Measurements from ENCODE around the gene KCNK5.

KCNK5 gene

GRCh38 chr6:39214846-39215639, 14.2 kb downstream of the KCNK5 start:
- DNase-seq: no peak

GRCh38 chr6:39214120-39214813, 15.0 kb downstream of the KCNK5 start:
- no peak for DNase-seq

GRCh38 chr6:39213195-39213920, 15.9 kb downstream of the KCNK5 start:
- no peak for DNase-seq

- DNase-seq: no peak
Measured at GRCh38 chr6:39211183-39211582, 18.1 kb downstream of the KCNK5 start.

- no peak for DNase-seq
Measured at GRCh38 chr6:39210450-39210849, 18.8 kb downstream of the KCNK5 start.

GRCh38 chr6:39209911-39210310, 19.4 kb downstream of the KCNK5 start:
- DNase-seq: no peak

- DNase-seq: no peak
Measured at GRCh38 chr6:39209360-39209811, 19.9 kb downstream of the KCNK5 start.

- no peak for DNase-seq
Measured at GRCh38 chr6:39208223-39208739, 21.0 kb downstream of the KCNK5 start.

GRCh38 chr6:39207416-39208222, 21.7 kb downstream of the KCNK5 start:
- DNase-seq: no peak

GRCh38 chr6:39206250-39206721, 23.0 kb downstream of the KCNK5 start:
- no peak for DNase-seq

GRCh38 chr6:39204646-39205244, 24.5 kb downstream of the KCNK5 start:
- DNase-seq: peak; percentile 62

- DNase-seq: no peak
Measured at GRCh38 chr6:39204160-39204495, 25.1 kb downstream of the KCNK5 start.

GRCh38 chr6:39203436-39204159, 25.7 kb downstream of the KCNK5 start:
- DNase-seq: no peak

GRCh38 chr6:39202166-39202565, 27.1 kb downstream of the KCNK5 start:
- DNase-seq: no peak

- DNase-seq: no peak
Measured at GRCh38 chr6:39200498-39201020, 28.7 kb downstream of the KCNK5 start.

- no peak for DNase-seq
Measured at GRCh38 chr6:39199976-39200375, 29.3 kb downstream of the KCNK5 start.

GRCh38 chr6:39199231-39199940, 29.9 kb downstream of the KCNK5 start:
- DNase-seq: no peak

- no peak for DNase-seq
Measured at GRCh38 chr6:39198528-39198927, 30.7 kb downstream of the KCNK5 start.

- DNase-seq: peak; percentile 32
Measured at GRCh38 chr6:39197922-39198500, 31.3 kb downstream of the KCNK5 start.

- no peak for DNase-seq
Measured at GRCh38 chr6:39197521-39197920, 31.8 kb downstream of the KCNK5 start.

Data from NCI-H146 (cell line).